GM03348 (cell line): Measurements from ENCODE around the gene CD247.

ENCODE experiments used
- DNase-seq: peaks from one replicate; pipeline ENCODE4 v3.0.0; 2012; ENCODE audit warnings: low spot score

The CD247 gene

DNA sequence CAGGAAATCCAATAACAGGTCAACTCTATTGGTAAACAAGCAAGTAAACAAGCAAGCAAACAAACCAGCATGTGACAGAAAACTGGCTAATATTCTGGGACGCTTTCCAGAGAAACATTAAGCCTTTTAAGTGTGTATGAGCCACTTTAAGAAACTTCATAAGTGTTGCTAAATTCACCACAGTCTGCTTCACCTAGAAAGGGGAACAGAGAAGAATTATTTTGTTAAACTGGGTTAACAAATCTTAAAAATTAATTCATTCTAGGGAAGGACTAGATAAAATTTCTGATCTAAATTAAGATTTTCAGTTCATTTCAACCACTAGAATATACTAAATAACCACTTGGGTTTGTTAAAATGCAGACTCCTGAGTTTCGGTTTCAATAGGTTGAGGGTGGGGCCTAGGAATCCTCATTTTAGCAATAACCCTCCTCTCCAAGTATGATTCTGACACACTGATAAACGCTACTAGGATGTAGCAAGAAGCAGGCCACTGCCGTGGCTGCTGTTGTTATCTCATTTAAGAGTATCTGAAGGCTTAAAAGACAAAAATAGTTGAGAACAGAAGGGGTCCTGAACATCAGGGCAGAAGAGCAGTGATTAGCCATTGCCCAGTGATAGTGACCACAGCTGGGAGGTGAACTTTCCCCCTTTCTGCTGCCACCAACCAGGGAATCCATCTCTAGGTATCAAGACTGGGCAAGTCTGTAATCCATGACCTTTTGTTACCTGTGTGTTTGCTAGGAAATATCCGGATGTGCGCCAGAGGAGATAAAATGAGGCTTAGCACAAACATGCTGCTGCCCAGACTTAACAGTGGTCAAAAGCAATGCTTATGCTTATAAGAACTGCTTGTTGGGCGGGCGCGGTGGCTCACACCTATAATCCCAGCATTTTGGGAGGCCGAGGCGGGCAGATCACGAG lies 24.0 kb upstream of the CD247 start:
- no peak for DNase-seq

- no peak for DNase-seq
Measured at GRCh38 chr1:167541610-167542009, 23.3 kb upstream of the CD247 start.

- no peak for DNase-seq
Measured at GRCh38 chr1:167541003-167541402, 22.7 kb upstream of the CD247 start.

- DNase-seq, result no peak
Measured at GRCh38 chr1:167538657-167539056, 20.3 kb upstream of the CD247 start.

DNA sequence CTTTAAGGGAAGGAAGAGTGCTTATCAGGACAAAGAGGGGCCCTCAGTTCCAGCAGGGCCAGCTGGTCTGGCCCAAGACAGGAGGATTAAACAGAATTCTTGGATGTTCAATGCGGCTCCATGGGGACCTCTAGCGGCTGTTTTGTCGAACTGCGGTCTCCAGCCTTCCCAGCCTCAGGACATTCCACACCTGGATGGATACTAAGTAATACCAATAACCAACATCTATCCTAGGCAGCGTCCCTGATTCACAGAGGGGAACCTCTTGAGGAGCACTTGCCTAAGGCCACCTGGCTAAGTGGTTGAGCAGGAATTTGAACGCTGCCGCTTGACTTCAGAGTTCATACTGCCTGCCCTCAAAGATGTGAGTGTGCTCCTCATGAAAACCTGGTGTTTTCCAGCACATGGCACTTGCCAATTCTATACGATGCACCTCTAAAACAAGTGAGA lies 15.5 kb upstream of the CD247 start:
- DNase-seq, result peak; percentile 88

DNA sequence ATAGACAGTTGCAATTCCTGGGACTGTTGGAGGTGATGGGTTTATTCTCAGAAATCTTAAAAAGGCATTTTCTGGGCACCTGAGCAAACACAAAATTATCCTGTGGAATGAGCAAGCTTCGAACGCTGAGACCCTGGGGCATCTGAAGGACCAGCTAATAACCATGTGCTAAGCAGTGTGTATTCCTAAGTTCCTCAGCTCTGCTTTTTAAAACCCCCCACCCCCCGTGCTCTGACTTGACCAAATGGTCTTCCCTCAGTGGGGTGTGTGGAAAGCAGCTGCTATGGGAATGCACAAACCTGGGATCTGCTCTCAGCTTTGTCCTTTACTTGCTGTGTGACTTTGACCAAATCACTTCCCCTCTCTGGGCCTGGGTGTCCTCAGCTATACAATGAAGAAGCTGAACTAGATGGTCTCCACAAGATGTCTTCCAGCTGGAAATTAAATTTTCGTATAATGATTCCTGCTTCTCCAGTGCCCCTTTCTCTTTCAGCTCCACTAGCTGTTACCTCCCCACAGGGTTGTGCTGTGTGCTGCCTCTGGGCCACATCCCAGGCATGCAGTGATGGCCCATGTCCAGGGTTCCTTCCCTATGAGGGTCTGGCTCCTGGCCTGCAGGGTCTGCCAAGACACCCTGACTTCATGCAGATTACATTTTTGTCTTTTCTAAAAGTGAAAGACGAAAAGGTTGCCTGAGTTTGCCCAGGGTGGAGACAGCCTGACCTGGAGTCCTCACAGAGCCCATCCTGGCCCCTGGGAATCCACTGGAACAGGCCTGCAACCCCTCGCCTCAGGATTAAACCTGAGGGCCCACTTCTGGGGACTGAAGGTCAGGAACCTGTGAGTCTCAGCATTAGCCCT lies 14.9 kb upstream of the CD247 start:
- no peak for DNase-seq

- no peak for DNase-seq
Measured at GRCh38 chr1:167532375-167532774, 14.0 kb upstream of the CD247 start.

DNA sequence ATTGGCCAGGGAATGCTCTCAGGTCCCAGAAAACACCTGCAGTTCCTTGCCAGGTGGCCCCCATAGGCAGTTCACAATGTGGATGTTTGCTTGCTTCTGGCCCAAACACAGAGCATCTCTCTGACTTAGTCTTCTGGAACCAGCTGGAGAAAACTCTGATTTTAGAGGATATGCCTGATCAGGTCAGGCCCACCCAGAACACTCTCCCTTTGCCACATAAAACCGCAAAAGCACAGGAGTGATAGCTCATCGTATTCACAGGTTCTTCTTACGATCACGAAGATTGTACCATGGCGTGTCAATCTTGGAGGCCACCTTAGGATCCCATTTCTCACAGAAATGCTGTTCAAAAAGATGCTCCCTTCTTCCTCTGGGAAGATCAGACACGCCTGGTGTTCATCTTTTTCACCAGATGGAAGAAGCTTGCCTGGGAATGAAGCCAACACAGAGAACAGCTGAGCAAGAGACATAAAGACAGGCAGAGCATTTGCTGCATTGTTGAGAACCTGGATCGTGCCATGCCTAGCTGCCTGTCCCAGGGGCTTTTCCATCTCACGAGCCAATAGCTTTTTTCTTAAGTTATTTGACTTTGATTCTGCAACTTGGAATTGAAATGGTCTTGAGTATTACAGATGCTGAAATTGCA lies 11.6 kb upstream of the CD247 start:
- no peak for DNase-seq

- DNase-seq, result no peak
Measured at GRCh38 chr1:167528057-167528728, 9.9 kb upstream of the CD247 start.

GRCh38 chr1:167526667-167527383 lies 8.5 kb upstream of the CD247 start:
- DNase-seq, result no peak

GRCh38 chr1:167524651-167525050 lies 6.3 kb upstream of the CD247 start:
- no peak for DNase-seq

- no peak for DNase-seq
Measured at GRCh38 chr1:167522246-167522645, 3.9 kb upstream of the CD247 start.

DNA sequence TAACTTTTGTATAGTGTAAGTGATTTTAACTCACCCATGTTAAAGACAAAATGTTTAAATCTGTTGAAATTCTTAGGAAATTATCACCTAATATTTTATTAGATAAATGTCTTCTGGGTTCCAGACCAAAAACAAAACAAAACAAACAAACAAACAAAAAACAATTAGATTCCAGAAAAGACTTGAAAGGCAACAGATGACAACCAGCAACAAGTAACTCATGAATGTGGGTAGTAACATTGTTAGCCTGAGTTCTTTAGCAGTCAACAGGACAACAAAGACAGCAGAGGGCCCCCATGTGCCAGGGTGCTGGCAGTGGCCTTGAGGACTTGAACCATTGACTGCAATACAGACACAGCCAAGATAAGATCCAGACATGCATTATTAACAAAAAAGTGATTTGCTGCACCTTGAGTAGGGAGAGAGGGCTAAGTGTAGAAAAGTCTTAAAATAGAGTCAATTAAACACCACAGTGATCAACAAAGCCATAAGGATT lies 2.4 kb upstream of the CD247 start:
- no peak for DNase-seq

DNA sequence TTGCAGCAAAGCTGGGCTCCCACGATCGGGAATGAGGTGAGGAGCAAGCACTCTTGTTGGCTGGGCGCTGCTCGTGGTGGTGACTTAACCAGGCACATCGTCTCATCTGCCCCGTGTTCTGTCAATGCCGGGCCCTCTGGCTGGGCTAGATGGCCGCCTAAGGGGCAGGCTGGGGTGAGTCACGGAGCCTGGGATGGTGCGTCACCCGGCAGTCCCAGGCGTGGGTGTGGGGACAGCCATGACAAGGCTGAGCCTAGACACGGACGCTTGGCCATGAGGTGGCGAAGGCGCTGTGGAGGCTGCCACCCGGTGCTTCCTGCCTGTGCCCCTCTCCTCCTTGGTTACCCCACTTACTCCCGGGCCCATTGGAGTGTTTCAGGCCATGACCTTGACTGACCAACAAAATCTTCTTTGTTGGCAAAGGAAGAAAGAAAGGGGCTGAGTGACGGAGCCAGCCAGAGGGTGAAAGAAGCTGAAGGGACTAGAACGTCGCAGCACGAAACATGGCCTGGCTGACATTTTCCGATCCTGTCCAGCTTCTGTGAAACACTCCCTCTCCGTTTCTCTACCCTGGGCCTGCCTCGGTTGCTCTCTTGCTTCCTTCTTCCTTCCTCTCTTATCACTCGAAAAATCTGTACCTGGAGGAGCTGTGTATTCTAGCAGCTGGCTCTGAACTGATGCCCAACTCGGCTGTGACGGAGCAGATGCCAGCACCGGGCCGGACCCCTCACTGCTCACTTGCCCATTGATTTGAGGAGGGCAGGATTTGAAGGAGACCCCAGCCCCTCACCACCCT lies 596 bp downstream of the CD247 start:
- DNase-seq, result no peak

- no peak for DNase-seq
Measured at GRCh38 chr1:167516404-167517388, 1.6 kb downstream of the CD247 start.

DNA sequence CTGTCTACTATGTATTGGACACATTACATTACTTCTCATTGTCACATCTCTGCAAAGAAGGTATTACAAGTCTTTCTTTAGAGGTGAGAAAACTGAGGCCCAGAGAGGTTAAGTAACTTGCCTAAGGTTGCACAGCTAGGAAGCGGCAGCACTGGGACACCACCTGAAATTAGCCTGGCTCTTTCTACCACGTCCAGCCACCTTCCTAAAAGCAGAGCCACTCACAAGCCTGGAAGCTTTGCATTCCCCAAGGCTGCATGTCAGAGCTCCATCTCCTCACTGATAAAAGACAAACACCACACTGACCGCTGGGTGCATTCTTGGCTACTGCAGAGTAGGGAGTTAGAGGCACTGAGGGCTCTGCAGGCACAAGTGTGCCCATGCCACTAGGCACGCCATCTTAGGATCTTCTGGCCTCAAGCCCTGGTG lies 2.4 kb downstream of the CD247 start:
- no peak for DNase-seq

GRCh38 chr1:167515461-167515860 lies 2.9 kb downstream of the CD247 start:
- DNase-seq, result no peak

- DNase-seq, result no peak
Measured at GRCh38 chr1:167514288-167514687, 4.0 kb downstream of the CD247 start.
